Muscle layer of colon (tissue), 2 donors: ENCODE data around the gene CBLB.
"Not testable (repeated sequence)": the region's sequence is repeated elsewhere in the genome, so short reads cannot be mapped to it uniquely, and the experiment has no call there.

Experiments
- H3K27ac ChIP-seq: one replicate; pipeline ENCODE4 v1.7.0; 2013; ENCODE audit warnings: low read depth, mild to moderate bottlenecking, low read length, moderate library complexity
- H3K27me3 ChIP-seq, 2 donors: one replicate each; pipeline ENCODE4 v1.7.0; 2013; ENCODE audit warnings: low read length in 2 of 2, mild to moderate bottlenecking in 2 of 2; ENCODE audit not compliant: insufficient read depth in 2 of 2, control insufficient read depth in 1 of 2
- H3K36me3 ChIP-seq: one replicate; pipeline ENCODE4 v1.7.0; 2013; ENCODE audit warnings: mild to moderate bottlenecking, low read length; ENCODE audit not compliant: insufficient read depth
- H3K4me1 ChIP-seq: one replicate; pipeline ENCODE4 v1.7.0; 2013; ENCODE audit warnings: mild to moderate bottlenecking, low read length; ENCODE audit not compliant: insufficient read depth
- H3K4me3 ChIP-seq, 2 donors: one replicate each; pipeline ENCODE4 v1.7.0; 2013; ENCODE audit warnings: low read length in 2 of 2, low read depth in 1 of 2, mild to moderate bottlenecking in 1 of 2, moderate library complexity in 1 of 2
- H3K9ac ChIP-seq: one replicate; pipeline ENCODE4 v1.7.0; 2013; ENCODE audit warnings: low read length
- H3K9me3 ChIP-seq: one replicate; pipeline ENCODE4 v1.7.0; 2013; ENCODE audit warnings: mild to moderate bottlenecking, low read length
- donor health status: abdominal sarcoma.
- donor health status: Adenocarcinoma of cecum.

Gene CBLB

DNA sequence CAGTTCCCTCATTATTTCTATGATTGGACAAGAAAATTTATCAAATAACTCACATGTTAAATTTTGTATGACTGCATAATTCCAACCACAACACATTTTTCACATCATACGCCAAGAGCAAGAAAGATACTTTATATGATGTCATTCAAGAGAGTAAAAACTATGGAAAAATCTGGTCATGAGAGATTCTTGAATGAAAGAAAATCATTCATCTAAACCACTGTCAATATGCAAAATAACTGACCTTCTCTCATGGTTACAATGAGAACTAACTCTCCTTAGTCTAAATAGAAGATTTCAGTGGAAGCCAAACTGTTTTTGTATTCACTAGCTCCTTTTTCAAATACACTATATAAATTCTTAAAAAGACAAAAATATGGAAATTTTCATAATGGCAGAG lies 124.6 kb downstream of the CBLB start:
- Histone ChIP-seq H3K4me1 (peaks cover 7% of the 10 kb centered on the region), H3K4me3 (no peak overlapping the region), H3K36me3 (no peaks in the 10 kb centered on the region), H3K9me3 (no peaks in the 10 kb centered on the region), H3K27me3 (no peaks in the 10 kb centered on the region), H3K27ac (no peak overlapping the region), H3K9ac (no peak overlapping the region)

DNA sequence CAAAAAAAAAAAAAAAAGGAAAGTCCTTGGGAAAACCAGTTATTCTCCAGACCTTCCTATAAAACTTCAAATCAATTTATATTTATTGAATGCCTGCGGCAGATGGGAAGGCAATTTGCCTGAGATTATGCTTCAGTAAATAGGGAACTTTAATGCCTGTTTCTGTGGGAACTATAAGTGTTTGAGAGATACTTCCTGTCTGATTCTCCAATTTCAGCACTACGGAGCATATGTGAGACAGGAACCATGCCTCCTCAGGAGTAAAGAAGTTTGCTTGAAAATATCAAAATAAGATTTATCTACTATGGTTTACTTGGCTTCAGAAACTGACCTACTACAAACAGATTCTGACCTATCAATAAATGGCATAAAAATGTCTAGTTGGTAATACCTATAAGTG lies 135.5 kb downstream of the CBLB start:
- no peak overlapping the region for H3K4me3 ChIP-seq
- no peak overlapping the region for H3K9ac ChIP-seq
- H3K27ac ChIP-seq = no peak overlapping the region
- H3K9me3 ChIP-seq = no peaks in the 10 kb centered on the region
- no peaks in the 10 kb centered on the region for H3K4me1 ChIP-seq
- H3K27me3 ChIP-seq = no peaks in the 10 kb centered on the region
- peaks cover 7% of the 10 kb centered on the region for H3K36me3 ChIP-seq

DNA sequence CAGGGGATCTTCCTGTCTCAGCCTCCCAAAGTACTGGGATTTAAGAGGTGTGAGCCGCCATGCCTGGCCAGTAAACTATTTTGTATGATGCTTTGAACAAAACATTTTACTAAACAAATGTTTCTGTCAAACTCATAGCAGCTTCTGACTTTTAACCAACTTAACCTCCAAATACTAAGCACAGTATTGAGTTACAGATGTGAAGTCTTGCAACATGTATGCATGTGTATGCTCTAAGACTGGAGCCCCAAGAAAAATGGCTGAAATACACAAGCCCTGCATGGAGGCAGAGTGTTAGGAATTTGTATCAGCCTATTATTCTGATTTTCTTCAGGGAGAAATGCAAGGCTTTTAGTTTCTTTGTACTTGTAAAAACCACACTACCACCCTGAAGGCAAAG lies 137.1 kb downstream of the CBLB start:
- Histone ChIP-seq H3K27me3 (no peaks in the 10 kb centered on the region), H3K27ac (no peak overlapping the region), H3K9ac (no peak overlapping the region), H3K4me3 (no peak overlapping the region), H3K4me1 (no peaks in the 10 kb centered on the region), H3K9me3 (no peaks in the 10 kb centered on the region), H3K36me3 (peaks cover 7% of the 10 kb centered on the region)

DNA sequence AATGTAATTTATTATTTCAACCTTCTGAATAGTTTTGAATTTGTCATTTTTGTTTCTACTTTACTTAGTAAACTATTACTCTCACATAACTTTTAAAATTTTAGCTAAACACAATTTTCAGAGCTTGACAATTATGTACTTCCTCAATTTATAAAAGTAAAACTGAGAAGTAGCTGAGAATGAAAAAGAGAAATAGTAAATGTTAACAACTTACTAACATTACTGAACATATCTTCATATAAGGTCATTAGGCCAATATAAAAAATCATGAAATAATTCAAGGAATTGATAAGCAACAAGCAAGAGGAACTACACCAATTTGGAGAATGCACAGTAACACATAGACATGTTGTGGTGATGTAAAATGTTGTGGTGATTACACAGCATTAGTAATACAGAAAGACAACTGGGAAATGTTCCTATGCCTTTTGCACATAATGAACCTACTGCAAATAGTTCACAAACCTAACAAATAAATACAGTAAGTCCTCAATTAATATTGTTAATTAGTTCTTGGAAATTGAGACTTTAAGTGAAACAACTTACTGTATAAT lies 137.9 kb downstream of the CBLB start:
- Histone ChIP-seq H3K36me3 (peaks cover 7% of the 10 kb centered on the region), H3K4me3 (no peak overlapping the region)

DNA sequence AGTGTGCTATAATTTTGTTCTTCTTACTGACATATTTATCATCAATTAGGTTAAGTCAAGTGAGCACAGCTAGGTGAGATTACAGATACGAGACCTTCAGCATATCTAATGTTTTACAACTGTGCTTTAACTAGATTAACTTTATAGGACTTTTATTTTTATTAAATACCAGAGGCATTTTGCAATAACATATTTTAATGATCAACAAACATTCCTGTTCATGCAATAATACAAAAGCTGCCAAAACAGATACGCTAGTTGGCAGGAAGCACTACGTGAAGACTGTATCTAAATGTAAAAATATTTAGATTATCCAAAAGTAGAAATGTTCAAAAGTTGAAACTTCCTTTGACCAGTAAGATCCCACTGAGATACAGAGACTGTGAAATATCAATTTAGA lies 139.1 kb downstream of the CBLB start:
- Histone ChIP-seq H3K27ac (no peak overlapping the region), H3K27me3 (no peaks in the 10 kb centered on the region), H3K9ac (no peak overlapping the region), H3K4me3 (no peak overlapping the region), H3K9me3 (no peaks in the 10 kb centered on the region), H3K36me3 (peaks cover 7% of the 10 kb centered on the region), H3K4me1 (no peaks in the 10 kb centered on the region)

More for the DNA sequence above, 137.9 kb downstream of the CBLB start:
- Histone ChIP-seq H3K9me3 (no peaks in the 10 kb centered on the region), H3K27ac (no peak overlapping the region), H3K4me1 (no peaks in the 10 kb centered on the region), H3K9ac (no peak overlapping the region), H3K27me3 (no peaks in the 10 kb centered on the region)

DNA sequence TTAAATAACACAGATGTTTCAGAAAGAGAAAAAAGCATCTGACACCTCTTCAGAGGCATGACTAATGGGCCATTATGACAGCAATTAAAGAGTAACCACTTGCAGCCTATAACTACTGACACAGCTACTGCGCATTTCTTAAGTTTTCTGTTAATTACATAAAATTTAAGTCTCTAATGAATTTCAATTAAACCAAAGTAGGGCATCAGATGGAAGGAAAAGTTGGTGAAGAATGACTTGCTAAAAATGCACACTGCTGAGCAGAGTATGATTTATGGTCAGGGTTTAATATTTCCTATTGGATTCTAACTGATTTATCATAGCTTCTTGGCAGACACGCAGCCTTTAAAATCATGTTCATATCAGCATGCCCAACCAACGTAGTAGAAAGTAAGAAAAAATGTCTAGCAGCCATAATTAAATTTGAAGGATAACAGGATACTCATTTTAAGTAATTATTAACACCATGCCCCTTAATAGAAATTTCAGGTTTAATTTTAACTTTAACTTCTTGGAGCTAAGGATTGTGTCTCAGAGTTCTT lies 140.0 kb downstream of the CBLB start:
- Histone ChIP-seq H3K9me3 (no peaks in the 10 kb centered on the region), H3K4me3 (no peak overlapping the region), H3K36me3 (peaks cover 7% of the 10 kb centered on the region), H3K27ac (no peak overlapping the region), H3K27me3 (no peaks in the 10 kb centered on the region), H3K4me1 (no peaks in the 10 kb centered on the region), H3K9ac (no peak overlapping the region)

DNA sequence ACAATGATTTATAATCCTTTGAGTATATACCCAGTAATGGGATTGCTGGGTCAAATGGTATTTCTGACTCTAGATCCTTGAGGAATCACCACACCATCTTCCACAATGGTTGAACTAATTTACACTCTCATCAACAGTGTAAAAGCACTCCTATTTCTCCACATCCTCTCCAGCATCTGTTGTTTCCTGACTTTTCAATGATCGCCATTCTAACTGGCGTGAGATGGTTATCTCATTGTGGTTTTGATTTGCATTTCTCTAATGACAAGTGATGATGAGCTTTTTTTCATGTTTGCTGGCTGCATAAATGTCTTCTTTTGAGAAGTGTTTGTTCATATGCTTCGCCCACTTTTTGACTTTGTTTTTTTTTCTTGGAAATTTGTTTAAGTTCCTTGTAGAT lies 141.8 kb downstream of the CBLB start:
- not testable (repeated sequence) for H3K27ac ChIP-seq, H3K27me3 ChIP-seq, H3K4me3 ChIP-seq, H3K36me3 ChIP-seq, H3K4me1 ChIP-seq, H3K9ac ChIP-seq, H3K9me3 ChIP-seq

DNA sequence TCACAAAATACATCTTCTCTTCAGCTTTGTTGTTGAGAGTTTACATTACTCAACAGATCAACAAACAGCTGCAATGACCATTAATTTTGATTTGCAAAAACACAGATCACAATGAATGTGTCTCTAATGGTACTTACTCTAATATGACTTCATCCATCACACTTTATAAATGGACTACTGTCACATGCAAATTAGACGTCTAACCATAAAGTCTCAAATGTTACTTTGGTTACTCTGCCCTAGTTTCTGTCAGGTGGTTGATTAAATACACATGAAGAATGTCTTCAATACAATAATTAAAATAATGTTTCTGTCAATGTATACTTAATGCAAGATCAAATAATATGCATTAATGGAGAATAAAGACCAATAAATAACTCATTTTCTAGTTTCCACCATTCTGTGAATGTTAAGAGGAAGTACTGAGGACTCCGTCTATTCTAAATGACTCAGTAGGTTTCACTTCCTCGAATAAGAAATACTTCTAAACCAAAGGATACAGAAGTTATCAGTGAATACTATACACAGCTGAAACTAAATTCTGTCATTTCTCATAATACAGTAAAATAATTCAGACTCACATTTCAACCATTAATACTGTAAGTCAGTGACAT lies 145.8 kb downstream of the CBLB start:
- Histone ChIP-seq H3K27me3 (no peaks in the 10 kb centered on the region), H3K4me1 (no peaks in the 10 kb centered on the region), H3K36me3 (peaks cover 13% of the 10 kb centered on the region), H3K9ac (no peak overlapping the region), H3K4me3 (no peak overlapping the region), H3K27ac (no peak overlapping the region), H3K9me3 (no peaks in the 10 kb centered on the region)

DNA sequence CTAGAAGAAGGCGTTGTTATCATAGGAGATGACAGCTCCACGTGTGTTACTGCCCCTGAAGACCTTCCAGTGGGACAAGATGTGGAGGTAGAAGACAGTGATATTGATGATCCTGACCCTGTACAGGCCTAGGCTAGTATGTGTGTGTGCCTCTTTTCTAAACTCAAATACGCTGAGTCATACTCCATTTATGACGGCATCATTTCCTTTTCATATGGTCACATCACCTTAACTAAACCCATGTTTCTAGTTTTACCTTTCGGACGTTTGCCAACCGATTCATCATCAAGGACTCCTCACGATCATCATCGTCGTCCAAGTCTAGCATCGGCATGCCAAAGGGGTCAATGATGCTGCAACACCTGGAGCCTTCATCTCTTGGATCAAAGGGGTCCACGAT lies 149.0 kb downstream of the CBLB start:
- peaks cover 13% of the 10 kb centered on the region for H3K36me3 ChIP-seq
- H3K9ac ChIP-seq = no peak overlapping the region
- no peaks in the 10 kb centered on the region for H3K9me3 ChIP-seq
- H3K4me3 ChIP-seq = no peak overlapping the region
- H3K27ac ChIP-seq = no peak overlapping the region
- H3K27me3 ChIP-seq = no peaks in the 10 kb centered on the region
- no peaks in the 10 kb centered on the region for H3K4me1 ChIP-seq

DNA sequence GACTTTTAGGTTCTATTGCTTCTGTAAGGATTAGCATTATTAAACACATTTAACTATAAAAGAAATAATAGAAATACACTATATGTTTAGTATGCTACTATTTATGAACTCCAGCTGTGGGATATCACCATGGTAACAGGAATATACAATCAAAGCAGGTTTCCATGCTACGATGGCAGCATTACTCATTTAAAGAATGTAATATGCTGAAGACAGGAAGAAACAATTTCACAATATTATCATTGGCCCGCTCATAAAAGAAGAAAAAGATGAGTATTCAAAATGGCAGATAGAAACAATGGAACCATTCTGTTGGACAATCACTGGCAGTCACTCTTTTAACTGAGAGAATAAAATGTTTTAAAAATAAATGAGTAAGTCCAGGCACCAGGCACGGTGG lies 153.4 kb downstream of the CBLB start:
- Histone ChIP-seq H3K9ac (no peak overlapping the region), H3K36me3 (peaks cover 16% of the 10 kb centered on the region), H3K4me3 (no peak overlapping the region), H3K9me3 (no peaks in the 10 kb centered on the region), H3K27ac (no peak overlapping the region), H3K27me3 (no peaks in the 10 kb centered on the region), H3K4me1 (no peaks in the 10 kb centered on the region)

DNA sequence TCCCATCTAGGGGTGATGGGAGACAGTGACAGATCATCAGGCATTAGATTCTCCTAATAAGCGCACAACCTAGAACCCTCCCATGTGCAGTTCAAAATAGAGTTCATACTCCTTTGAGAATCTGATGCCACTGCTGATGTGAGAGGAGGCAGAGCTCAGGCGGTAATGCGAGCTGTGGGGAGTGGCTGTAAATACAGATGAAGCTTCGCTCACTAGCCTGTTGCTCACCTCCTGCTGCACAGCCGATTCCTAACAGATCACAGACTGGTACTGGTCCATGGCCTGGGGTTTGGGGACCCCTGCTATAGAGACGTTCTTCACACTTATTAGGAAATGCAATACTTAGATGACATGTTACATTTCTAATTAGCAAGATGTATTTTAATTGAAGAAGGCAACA lies 154.4 kb downstream of the CBLB start:
- H3K27me3 ChIP-seq = no peaks in the 10 kb centered on the region
- no peaks in the 10 kb centered on the region for H3K9me3 ChIP-seq
- no peak overlapping the region for H3K9ac ChIP-seq
- no peaks in the 10 kb centered on the region for H3K4me1 ChIP-seq
- H3K4me3 ChIP-seq = no peak overlapping the region
- H3K36me3 ChIP-seq = peaks cover 16% of the 10 kb centered on the region
- H3K27ac ChIP-seq = no peak overlapping the region

DNA sequence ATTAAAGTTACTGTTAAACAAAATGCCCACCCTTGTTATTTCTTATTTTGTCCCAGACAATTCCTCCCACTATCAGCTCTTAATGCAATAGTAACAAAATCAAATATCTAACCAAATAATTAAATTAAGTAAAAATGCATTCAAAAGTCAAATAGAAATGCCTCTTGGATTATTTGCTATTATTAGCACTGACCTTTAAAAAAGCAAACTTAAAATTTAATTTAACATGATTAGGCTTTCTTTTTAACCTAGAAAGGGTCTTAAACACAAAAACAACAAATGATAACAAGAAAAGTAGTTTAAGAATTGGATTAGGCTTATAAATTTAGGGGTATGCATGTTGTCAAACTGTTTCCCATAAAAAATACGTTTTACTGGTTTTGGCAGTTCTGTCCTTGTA lies 159.8 kb downstream of the CBLB start:
- Histone ChIP-seq H3K9ac (no peak overlapping the region), H3K27me3 (no peaks in the 10 kb centered on the region), H3K4me3 (no peak overlapping the region)

More for the DNA sequence above, 159.8 kb downstream of the CBLB start:
- no peaks in the 10 kb centered on the region for H3K36me3 ChIP-seq
- H3K27ac ChIP-seq = no peak overlapping the region
- H3K9me3 ChIP-seq = no peaks in the 10 kb centered on the region
- H3K4me1 ChIP-seq = no peaks in the 10 kb centered on the region
